Ovary (tissue), 9 donors: ENCODE data around the gene UBE3D. TPM values are rescaled to one million over a fixed set of nuclear protein-coding genes. Genes with fewer than 3 reads are reported as not detected.

Experiments used
- DNase-seq, 5 donors: peaks; one replicate each; pipeline ENCODE4 v3.0.0-alpha.2; 2019 to 2020
- H3K27ac ChIP-seq, 2 donors: fragments of 200-600 bp; one replicate each; pipeline versions ENCODE4 v1.5.1 to v1.8.0; 2019 to 2022
- H3K27me3 ChIP-seq: fragments of 200-600 bp; one replicate; pipeline ENCODE4 v1.8.0; 2022
- H3K36me3 ChIP-seq: fragments of 200-600 bp; sonication (generic); one replicate; pipeline ENCODE4 v1.5.1; 2019
- H3K4me1 ChIP-seq: one replicate; pipeline ENCODE4 v1.8.1; 2013; ENCODE audit warnings: mild to moderate bottlenecking, moderate library complexity; ENCODE audit not compliant: insufficient read depth
- H3K4me3 ChIP-seq: fragments of 200-600 bp; sonication (generic); one replicate; pipeline ENCODE4 v1.5.1; 2017
- H3K9me3 ChIP-seq, 2 donors: fragments of 200-600 bp in 1 of 2; sonication (generic) in 1 of 2; one replicate each; pipeline versions ENCODE4 v1.5.1 to v1.8.1; 2013 to 2019; ENCODE audit warnings: mild to moderate bottlenecking in 1 of 2, moderate library complexity in 1 of 2
- EP300 ChIP-seq: sonication (generic); formaldehyde crosslinking; IDR thresholded peaks from one replicate; pipeline ENCODE4 v1.6.1; 2017; ENCODE audit warnings: antibody characterized with exemption
- POLR2A ChIP-seq: fragments of 450-650 bp; IDR thresholded peaks from one replicate; pipeline ENCODE4 v1.6.1; 2017; ENCODE audit warnings: antibody characterized with exemption, mild to moderate bottlenecking, moderate library complexity
- WGBS, 3 donors: extraction: QIAGEN DNeasy Blood & Tissue Kit in 1 of 3; methylation state at CpG; one replicate each; pipeline versions ENCODE4 v1.1.5 to v1.1.7; 2013 to 2017; 5-methylcytosine and 5-hydroxymethylcytosine counted together
- intact Hi-C, 4 donors: fragments of 100-400 bp; cut with DNase I; formaldehyde crosslinking; loops; one replicate each; pipeline versions ENCODE4 v1.11.0 to v1.15.1; 2022 to 2023
- polyA plus RNA-seq, 2 donors: library from polyadenylated mRNA; stranded (reverse); fragments of 200-250 nt in 1 of 2; fragments of 350-450 nt in 1 of 2; fragmentation: Illumina TruSeq in 1 of 2; extraction: RNeasy Lipid Tissue Mini Kit (QIAGEN cat#74804) in 1 of 2; gene quantifications; one replicate each; pipeline ENCODE4 v1.2.3, GENCODE V29; 2013 to 2014
- total RNA-seq, 7 donors: library from RNA; depleted of rRNA in 2 of 7; stranded (reverse); fragments of >200 nt in 2 of 7; fragmentation: NEBNext Ultra II Directional in 3 of 7; extraction: Animal tissue kit (Norgen Biotek cat#: 25700) in 3 of 7; gene quantifications; one replicate each; pipeline versions ENCODE4 v1.1.0 to v1.2.4, GENCODE V29; 2016 to 2023
- TF ChIP-seq, protein P1 (sequence below), 3 donors: fragments of 450-650 bp in 2 of 3; fragments of 200-600 bp in 1 of 3; IDR thresholded peaks; one replicate each; pipeline versions ENCODE4 v1.5.1 to v1.8.0; 2016 to 2022; ENCODE audit warnings: antibody characterized with exemption in 3 of 3, mild to moderate bottlenecking in 1 of 3
- donor health status: DM: no; HTN: no; CAD: no; lungs with moderate emphysema.
- donor health status: DM: no; HTN: no; CAD: no.
- donor health status: Bipolar disorder and iron deficiency.
- donor health status: DM: yes; HTN: yes; CAD: no.
- donor health status: DM: no; HTN: no; CAD: no.
- donor health status: DM: yes; HTN: yes; CAD: no.

The UBE3D gene
- total and polyA plus RNA-seq, 9 donors: 3.3 to 13.1 (median 5.9) TPM

DNA sequence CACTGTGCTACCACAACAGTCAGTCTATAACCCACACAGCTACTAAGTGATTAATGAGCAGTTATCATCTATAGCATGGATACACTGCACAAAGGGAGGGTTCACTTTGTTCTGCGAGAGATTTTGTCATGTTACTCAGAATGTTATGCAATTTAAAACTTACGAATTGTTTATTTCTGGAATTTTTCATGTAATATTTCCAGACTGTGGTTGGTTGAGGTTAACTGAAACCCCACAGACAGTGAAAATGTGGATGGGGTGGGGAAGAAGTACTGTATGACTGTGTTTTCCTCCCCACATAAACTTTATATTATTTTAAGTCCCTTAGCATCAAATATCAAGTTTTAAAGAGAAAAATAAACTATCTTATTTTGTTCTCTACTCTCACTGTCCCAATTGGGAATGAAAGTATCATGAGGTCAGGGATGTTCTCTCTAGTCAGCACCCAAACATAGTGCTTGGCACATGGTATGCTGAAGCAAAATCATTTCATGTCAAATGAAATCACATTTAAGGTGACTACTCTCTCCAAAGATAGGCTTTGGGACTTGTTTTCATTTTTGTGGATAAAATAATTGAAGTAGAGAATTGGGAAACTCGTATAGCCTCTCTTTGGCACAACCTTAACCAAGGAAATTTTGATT lies 27.2 kb upstream of the UBE3D start:
- intact Hi-C loops: no loop called here
- TF ChIP-seq POLR2A (no peak), EP300 (no peak)
- TF ChIP-seq, protein P1, sequence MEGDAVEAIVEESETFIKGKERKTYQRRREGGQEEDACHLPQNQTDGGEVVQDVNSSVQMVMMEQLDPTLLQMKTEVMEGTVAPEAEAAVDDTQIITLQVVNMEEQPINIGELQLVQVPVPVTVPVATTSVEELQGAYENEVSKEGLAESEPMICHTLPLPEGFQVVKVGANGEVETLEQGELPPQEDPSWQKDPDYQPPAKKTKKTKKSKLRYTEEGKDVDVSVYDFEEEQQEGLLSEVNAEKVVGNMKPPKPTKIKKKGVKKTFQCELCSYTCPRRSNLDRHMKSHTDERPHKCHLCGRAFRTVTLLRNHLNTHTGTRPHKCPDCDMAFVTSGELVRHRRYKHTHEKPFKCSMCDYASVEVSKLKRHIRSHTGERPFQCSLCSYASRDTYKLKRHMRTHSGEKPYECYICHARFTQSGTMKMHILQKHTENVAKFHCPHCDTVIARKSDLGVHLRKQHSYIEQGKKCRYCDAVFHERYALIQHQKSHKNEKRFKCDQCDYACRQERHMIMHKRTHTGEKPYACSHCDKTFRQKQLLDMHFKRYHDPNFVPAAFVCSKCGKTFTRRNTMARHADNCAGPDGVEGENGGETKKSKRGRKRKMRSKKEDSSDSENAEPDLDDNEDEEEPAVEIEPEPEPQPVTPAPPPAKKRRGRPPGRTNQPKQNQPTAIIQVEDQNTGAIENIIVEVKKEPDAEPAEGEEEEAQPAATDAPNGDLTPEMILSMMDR (IDR thresholded peaks at IDR 0.05): no peak
- DNase-seq: no peak
- H3K27me3 ChIP-seq: no peaks in the 10 kb centered on the region
- no peaks in the 10 kb centered on the region for H3K36me3 ChIP-seq
- no peaks in the 10 kb centered on the region for H3K9me3 ChIP-seq
- peaks cover 4% of the 10 kb centered on the region for H3K4me1 ChIP-seq
- 28 to 33% (median 31%) methylated on average over 3 of the region's 3 CpGs for WGBS, 3 donors
- H3K27ac ChIP-seq: no peak overlapping the region
- H3K4me3 ChIP-seq: no peak overlapping the region

DNA sequence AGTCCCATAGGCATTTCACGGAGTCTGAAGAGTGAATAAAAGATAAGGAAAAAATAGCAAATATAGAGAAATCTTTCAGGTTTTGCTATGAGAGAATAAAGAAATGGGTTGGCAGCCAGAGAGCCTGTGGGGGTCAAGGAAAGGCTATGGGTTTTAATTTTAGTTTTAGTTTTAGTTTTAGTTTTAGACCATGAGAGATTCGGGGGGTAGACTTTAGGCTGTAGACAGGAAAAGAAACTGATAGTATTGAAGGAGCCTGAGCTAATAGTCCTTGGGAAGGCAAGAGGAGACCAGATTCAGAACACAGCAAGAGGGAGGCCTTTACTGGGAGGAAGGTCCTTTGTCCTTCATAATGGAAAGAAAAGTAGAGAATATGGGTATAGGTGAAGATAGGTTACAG lies 21.1 kb upstream of the UBE3D start:
- no peak overlapping the region for H3K4me3 ChIP-seq
- 45 to 75% (median 47%) methylated on average over 2 of the region's 2 CpGs for WGBS, 3 donors
- peaks cover 3% of the 10 kb centered on the region for H3K4me1 ChIP-seq
- DNase-seq: no peak
- no peak for TF ChIP-seq EP300
- TF ChIP-seq, protein P1 (IDR thresholded peaks at IDR 0.05): no peak
- no peak for TF ChIP-seq POLR2A
- no peaks in the 10 kb centered on the region for H3K36me3 ChIP-seq
- H3K27me3 ChIP-seq: no peaks in the 10 kb centered on the region
- intact Hi-C loops: no loop called here
- H3K27ac ChIP-seq: peak overlapping the region in 1 of 2 donors; percentile 8
- H3K9me3 ChIP-seq: no peaks in the 10 kb centered on the region

DNA sequence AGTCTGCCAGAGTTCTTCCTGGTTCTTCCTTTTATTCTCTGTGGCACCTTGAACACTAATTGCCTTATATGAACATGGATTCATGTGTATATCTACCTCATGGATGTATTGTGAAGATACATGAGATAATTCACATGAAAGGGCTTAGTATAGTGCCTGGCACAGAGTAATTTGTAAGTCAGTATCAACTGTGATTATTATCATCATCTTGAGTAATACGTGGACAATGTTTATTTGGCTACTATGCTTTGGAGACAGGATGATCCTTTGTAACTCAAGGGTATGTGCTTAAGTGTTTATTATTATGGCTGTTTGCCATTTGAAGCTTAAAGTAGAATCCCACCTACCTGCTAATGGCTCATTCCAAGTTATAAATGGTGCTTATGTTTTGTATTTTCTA lies 17.8 kb upstream of the UBE3D start:
- WGBS, 3 donors: 45 to 53% (median 49%) methylated on average over 1 of the region's 1 CpG

DNA sequence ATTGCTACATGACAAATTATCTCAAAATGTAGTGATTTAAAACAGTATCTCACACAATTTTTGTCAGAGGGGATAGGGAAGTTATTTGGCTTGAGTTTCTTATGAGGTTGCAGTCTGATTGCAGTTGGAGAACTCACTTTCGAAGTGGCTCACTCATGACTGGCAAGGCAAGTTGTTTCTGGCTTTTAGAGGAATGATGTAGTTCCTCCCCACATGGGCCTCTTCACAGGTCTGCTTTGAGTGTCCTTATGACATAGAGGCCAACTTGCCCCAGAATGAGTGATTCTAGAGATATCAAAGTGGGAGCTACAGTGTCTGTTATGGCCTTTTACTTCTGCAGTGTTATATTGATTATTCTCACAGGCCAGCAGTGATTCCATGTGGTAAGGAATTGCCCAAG lies 8.0 kb upstream of the UBE3D start:
- no peak for DNase-seq
- WGBS, 3 donors: 82 to 100% (median 98%) methylated on average over 1 of the region's 1 CpG
- Histone ChIP-seq H3K4me3 (no peak overlapping the region), H3K27ac (no peak overlapping the region), H3K36me3 (no peaks in the 10 kb centered on the region), H3K9me3 (no peaks in the 10 kb centered on the region), H3K27me3 (no peaks in the 10 kb centered on the region), H3K4me1 (no peaks in the 10 kb centered on the region)
- intact Hi-C loops: loop anchor here in 1 of 4 donors (10.0 kb wide), 1 partner anchor 121 kb away; the partner anchor contains the start of genes PGM3 and RWDD2A
- TF ChIP-seq EP300 (no peak), POLR2A (no peak)
- TF ChIP-seq, protein P1 (IDR thresholded peaks at IDR 0.05): no peak

More for the DNA sequence above, 17.8 kb upstream of the UBE3D start:
- Histone ChIP-seq H3K9me3 (no peaks in the 10 kb centered on the region), H3K4me3 (no peak overlapping the region), H3K27ac (no peak overlapping the region), H3K27me3 (no peaks in the 10 kb centered on the region), H3K36me3 (no peaks in the 10 kb centered on the region), H3K4me1 (peaks cover 3% of the 10 kb centered on the region)
- TF ChIP-seq, protein P1 (IDR thresholded peaks at IDR 0.05): no peak
- no peak for TF ChIP-seq EP300
- TF ChIP-seq POLR2A: no peak
- no peak for DNase-seq
- intact Hi-C loops: no loop called here
